HepG2 (cell line): ENCODE results near the gene SLC44A5. TPM values are rescaled to one million over a fixed set of nuclear protein-coding genes. Genes with fewer than 3 reads are reported as not detected.

Experiments
- ATAC-seq: fragments of 200-7000 bp; cut with Tn5 transposase; 3 replicates; pipeline ENCODE4 v1.9.1; 2020; ENCODE audit warnings: mild to moderate bottlenecking, moderate library complexity
- BruUV-seq: library from RNA; stranded (reverse); fragments of 400-500 nt; replicated peaks from 2 replicates; lab custom pipeline; 2021; lab: Mats Ljungman, UMichigan
- CTCF ChIA-PET: fragments of 300-600 bp; formaldehyde crosslinking; extraction: SDS; loops from one replicate; lab custom pipeline; 2021; ENCODE audit warnings: low total read pairs, inconsistent platforms, low intra/inter-chr PET ratio; lab: Yijun Ruan, JAX
- POLR2A ChIA-PET: fragments of 350-600 bp; sonication (Branson Sonifier 250); formaldehyde crosslinking; loops from one replicate; lab custom pipeline; 2020; ENCODE audit warnings: antibody characterized with exemption, inconsistent platforms; lab: Yijun Ruan, JAX
- DNase-seq: peaks from one replicate; pipeline ENCODE4 v3.0.0-alpha.2; 2015; ENCODE audit warnings: low spot score
- FAIRE-seq: peaks from 3 replicates; lab custom pipeline; 2011; peaks lifted over from hg19 to GRCh38; lab: Jason Lieb, UNC
- H2AFZ ChIP-seq: one replicate; pipeline ENCODE4 v1.6.1; 2011; ENCODE audit warnings: low read length, inconsistent platforms
- H3K27ac ChIP-seq: fragments of 300-600 bp; 3 replicates; pipeline ENCODE4 v1.8.0; 2011; ENCODE audit warnings: mixed run types, mild to moderate bottlenecking, mixed read lengths, low read length, inconsistent platforms; ENCODE audit not compliant: insufficient read depth; ENCODE audit errors: extremely low read length
- H3K27me3 ChIP-seq, 2 experiments: fragments of 200-600 bp in 1 of 2; 2 replicates in 1 of 2; 3 replicates in 1 of 2; pipeline versions ENCODE4 v1.6.0 to v1.8.0; 2011; ENCODE audit warnings: low read length in 2 of 2, mild to moderate bottlenecking in 2 of 2, moderate library complexity in 2 of 2, inconsistent platforms in 1 of 2; ENCODE audit not compliant: insufficient read depth in 2 of 2, control insufficient read depth in 1 of 2
- H3K36me3 ChIP-seq, 2 experiments: fragments of 200-600 bp in 1 of 2; replicated peaks in 1 of 2; 2 replicates in 1 of 2; 3 replicates in 1 of 2; pipeline versions ENCODE4 v1.5.1 to v1.8.0; 2011; ENCODE audit warnings: low read length in 2 of 2, inconsistent platforms in 1 of 2; ENCODE audit not compliant: insufficient read depth in 2 of 2, control insufficient read depth in 1 of 2
- H3K4me1 ChIP-seq: 2 replicates; pipeline ENCODE4 v1.5.1; 2012; ENCODE audit warnings: low read length, inconsistent platforms; ENCODE audit not compliant: insufficient read depth
- H3K4me2 ChIP-seq: 2 replicates; pipeline ENCODE4 v1.6.0; 2011; ENCODE audit warnings: low read depth, low read length, inconsistent platforms
- H3K4me3 ChIP-seq, 3 experiments: fragments of 200-600 bp in 1 of 3; sonication (generic), shearing (Covaris generic) in 1 of 3; replicated peaks in 1 of 3; 2 replicates each; pipeline ENCODE4 v1.5.1; 2011 to 2016; ENCODE audit warnings: low read length in 3 of 3, inconsistent platforms in 2 of 3, low read depth in 2 of 3, mild to moderate bottlenecking in 2 of 3, control low read depth in 1 of 3, mixed read lengths in 1 of 3; ENCODE audit not compliant: insufficient read depth in 1 of 3
- H3K79me2 ChIP-seq: one replicate; pipeline ENCODE4 v1.6.1; 2011; ENCODE audit warnings: low read length, inconsistent platforms; ENCODE audit not compliant: insufficient read depth
- H3K9ac ChIP-seq: 2 replicates; pipeline ENCODE4 v1.6.0; 2011; ENCODE audit warnings: mild to moderate bottlenecking, low read depth, low read length, inconsistent platforms; ENCODE audit not compliant: insufficient read depth
- H3K9me3 ChIP-seq: 2 replicates; pipeline ENCODE4 v1.5.1; 2012; ENCODE audit warnings: mild to moderate bottlenecking, low read length
- H4K20me1 ChIP-seq: 2 replicates; pipeline ENCODE4 v1.6.0; 2011; ENCODE audit warnings: inconsistent platforms, mild to moderate bottlenecking, low read length, moderate library complexity; ENCODE audit not compliant: insufficient read depth
- CCAR2 ChIP-seq: fragments of 200-400 bp; formaldehyde crosslinking; optimal IDR thresholded peaks from 2 replicates; pipeline ENCODE3; 2018; ENCODE audit warnings: low read depth, mild to moderate bottlenecking, low read length, moderate library complexity
- ETV5 ChIP-seq: IDR thresholded peaks from 2 replicates; pipeline ENCODE4 v1.6.1; 2018; ENCODE audit warnings: missing biosample characterization, missing genetic modification reagents, inconsistent platforms, borderline replicate concordance
- FOXO1 ChIP-seq: sonication (generic); formaldehyde crosslinking; IDR thresholded peaks from 2 replicates; pipeline ENCODE4 v1.4.0; 2020; ENCODE audit warnings: missing genetic modification reagents
- FOXP1 ChIP-seq, 2 experiments: fragments of 450-650 bp in 1 of 2; IDR thresholded peaks; 2 replicates each; pipeline ENCODE4 v1.6.1; 2017 to 2018; ENCODE audit warnings: antibody characterized with exemption in 1 of 2
- NFE2L2 ChIP-seq: fragments of 150-350 bp; IDR thresholded peaks from 2 replicates; pipeline ENCODE4 v1.6.1; 2014; ENCODE audit warnings: low read length
- NR2C2 ChIP-seq: sonication (generic); formaldehyde crosslinking; IDR thresholded peaks from 2 replicates; pipeline ENCODE4 v1.4.0; 2020; ENCODE audit warnings: missing genetic modification reagents, mild to moderate bottlenecking, moderate library complexity, borderline replicate concordance
- RAD21 ChIP-seq: fragments of 450-650 bp; formaldehyde crosslinking; IDR thresholded peaks from 2 replicates; pipeline ENCODE4 v1.5.0; 2020; ENCODE audit warnings: mild to moderate bottlenecking
- RFX5 ChIP-seq: IDR thresholded peaks from 2 replicates; pipeline ENCODE4 v1.6.1; 2011; ENCODE audit warnings: low read depth, low read length, improper control_type of control experiment
- SCMH1 ChIP-seq: sonication (generic); formaldehyde crosslinking; IDR thresholded peaks from 2 replicates; pipeline ENCODE4 v1.9.0; 2021; ENCODE audit warnings: missing genetic modification reagents, mild to moderate bottlenecking, borderline replicate concordance
- SIX4 ChIP-seq: sonication (generic); formaldehyde crosslinking; IDR thresholded peaks from 2 replicates; pipeline ENCODE4 v1.4.0; 2020; ENCODE audit warnings: missing genetic modification reagents
- SMAD9 ChIP-seq: sonication (generic); formaldehyde crosslinking; IDR thresholded peaks from 2 replicates; pipeline ENCODE4 v1.5.1; 2020; ENCODE audit warnings: mild to moderate bottlenecking, missing genetic modification reagents
- ZNF383 ChIP-seq: sonication (generic); formaldehyde crosslinking; IDR thresholded peaks from 2 replicates; pipeline ENCODE4 v1.4.0; 2020; ENCODE audit warnings: missing genetic modification reagents, mild to moderate bottlenecking, borderline replicate concordance
- ZNF432 ChIP-seq: sonication (generic); formaldehyde crosslinking; IDR thresholded peaks from 2 replicates; pipeline ENCODE4 v1.5.0; 2020; ENCODE audit warnings: missing genetic modification reagents, mild to moderate bottlenecking, borderline replicate concordance
- ZNF441 ChIP-seq: sonication (generic); formaldehyde crosslinking; IDR thresholded peaks from 2 replicates; pipeline ENCODE4 v1.7.0; 2021; ENCODE audit warnings: missing genetic modification reagents, borderline replicate concordance
- ZNF446 ChIP-seq: sonication (generic); formaldehyde crosslinking; IDR thresholded peaks from 2 replicates; pipeline ENCODE4 v1.5.0; 2020; ENCODE audit warnings: mild to moderate bottlenecking, missing genetic modification reagents
- in situ Hi-C: cut with HindIII; loops from 2 replicates; pipeline ENCODE4 v1.10.0; 2017; ENCODE audit warnings: low pct_unique_long_range_greater_than_20kb; ENCODE audit not compliant: extremely low pct_ligation_motif_present
- intact Hi-C: fragments of 100-400 bp; cut with micrococcal nuclease; formaldehyde crosslinking; loops from one replicate; pipeline ENCODE4 v1.10.0; 2022; ENCODE audit not compliant: unreplicated experiment
- polyA plus RNA-seq, 8 experiments: library from polyadenylated mRNA; depleted of rRNA in 3 of 8; stranded (reverse) in 7 of 8; unstranded in 1 of 8; fragments of >200 nt; fragmentation: Illumina TruSeq in 4 of 8; extraction: Trizol in 4 of 8; gene quantifications; 2 replicates each; pipeline versions ENCODE4 v1.2.1 to v1.2.3, GENCODE V29; 2011 to 2016; ENCODE audit warnings: low read depth in 4 of 8, missing spikeins in 1 of 8, mixed read lengths in 1 of 8; ENCODE audit not compliant: insufficient read depth in 1 of 8
- total RNA-seq, 5 experiments: library from RNA; depleted of rRNA; stranded (reverse); fragments of >200 nt; fragmentation: Illumina TruSeq; extraction: Trizol; gene quantifications; 2 replicates each; pipeline ENCODE4 v1.2.3, GENCODE V29; 2016; ENCODE audit warnings: low read depth in 1 of 5
- TF ChIP-seq, protein P1 (sequence below): sonication (generic); formaldehyde crosslinking; IDR thresholded peaks from 2 replicates; pipeline ENCODE4 v1.4.0; 2020; ENCODE audit warnings: missing genetic modification reagents
- TF ChIP-seq, protein P2 (sequence below): IDR thresholded peaks from 2 replicates; pipeline ENCODE4 v1.6.1; 2016; ENCODE audit warnings: missing compliant biosample characterization, missing genetic modification reagents, borderline replicate concordance

SLC44A5 gene
- total and polyA plus RNA-seq, 2 of the 13 experiments (the other 11 are each of a cell fraction or from before 2014, with no cell fraction given), result 8.0 to 16.0 TPM

DNA sequence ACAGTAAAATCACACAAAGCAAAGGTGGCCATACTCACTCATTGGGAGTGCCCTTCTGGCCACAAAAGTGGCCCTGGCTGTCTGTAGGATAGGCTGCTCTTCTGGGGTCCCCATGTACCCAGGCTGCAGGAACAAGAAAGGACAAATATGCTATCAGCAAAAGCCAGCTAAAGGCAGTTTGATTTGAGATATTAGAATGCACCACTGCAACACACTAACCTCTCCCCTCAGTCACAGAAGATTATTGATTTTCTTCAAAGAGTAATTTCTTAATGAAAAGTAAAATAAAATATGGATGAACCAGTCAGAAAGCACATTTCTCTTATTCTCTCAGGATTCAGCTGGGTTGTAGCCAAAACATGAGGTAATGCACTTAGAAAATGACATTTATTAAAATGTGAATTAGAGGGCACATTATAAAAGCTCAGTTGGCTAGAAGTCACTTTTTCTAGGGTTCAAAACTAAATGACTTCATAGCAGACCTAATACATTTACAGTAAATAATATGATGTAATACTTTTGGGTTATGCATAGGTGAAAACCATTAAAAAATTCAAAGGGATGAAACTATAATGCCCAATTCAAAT is 335.9 kb downstream of the SLC44A5 start:
- H3K4me1 ChIP-seq, result no peaks in the 10 kb centered on the region
- TF ChIP-seq ZNF432 (CRISPR knock-in tag) (no peak), RFX5 (no peak), SIX4 (no peak), NFE2L2 (no peak), ZNF383 (CRISPR knock-in tag) (no peak), RAD21 (no peak), ZNF441 (CRISPR knock-in tag) (no peak), FOXO1 (no peak), SMAD9 (CRISPR knock-in tag) (no peak), ZNF446 (CRISPR knock-in tag) (no peak), NR2C2 (CRISPR knock-in tag) (no peak), FOXP1 (IDR thresholded peaks at IDR 0.05) (no peak), FOXP1 (CRISPR knock-in tag; IDR thresholded peaks at IDR 0.05) (no peak), SCMH1 (CRISPR knock-in tag) (no peak), CCAR2 (no peak), ETV5 (CRISPR knock-in tag) (no peak)
- TF ChIP-seq, protein P1, sequence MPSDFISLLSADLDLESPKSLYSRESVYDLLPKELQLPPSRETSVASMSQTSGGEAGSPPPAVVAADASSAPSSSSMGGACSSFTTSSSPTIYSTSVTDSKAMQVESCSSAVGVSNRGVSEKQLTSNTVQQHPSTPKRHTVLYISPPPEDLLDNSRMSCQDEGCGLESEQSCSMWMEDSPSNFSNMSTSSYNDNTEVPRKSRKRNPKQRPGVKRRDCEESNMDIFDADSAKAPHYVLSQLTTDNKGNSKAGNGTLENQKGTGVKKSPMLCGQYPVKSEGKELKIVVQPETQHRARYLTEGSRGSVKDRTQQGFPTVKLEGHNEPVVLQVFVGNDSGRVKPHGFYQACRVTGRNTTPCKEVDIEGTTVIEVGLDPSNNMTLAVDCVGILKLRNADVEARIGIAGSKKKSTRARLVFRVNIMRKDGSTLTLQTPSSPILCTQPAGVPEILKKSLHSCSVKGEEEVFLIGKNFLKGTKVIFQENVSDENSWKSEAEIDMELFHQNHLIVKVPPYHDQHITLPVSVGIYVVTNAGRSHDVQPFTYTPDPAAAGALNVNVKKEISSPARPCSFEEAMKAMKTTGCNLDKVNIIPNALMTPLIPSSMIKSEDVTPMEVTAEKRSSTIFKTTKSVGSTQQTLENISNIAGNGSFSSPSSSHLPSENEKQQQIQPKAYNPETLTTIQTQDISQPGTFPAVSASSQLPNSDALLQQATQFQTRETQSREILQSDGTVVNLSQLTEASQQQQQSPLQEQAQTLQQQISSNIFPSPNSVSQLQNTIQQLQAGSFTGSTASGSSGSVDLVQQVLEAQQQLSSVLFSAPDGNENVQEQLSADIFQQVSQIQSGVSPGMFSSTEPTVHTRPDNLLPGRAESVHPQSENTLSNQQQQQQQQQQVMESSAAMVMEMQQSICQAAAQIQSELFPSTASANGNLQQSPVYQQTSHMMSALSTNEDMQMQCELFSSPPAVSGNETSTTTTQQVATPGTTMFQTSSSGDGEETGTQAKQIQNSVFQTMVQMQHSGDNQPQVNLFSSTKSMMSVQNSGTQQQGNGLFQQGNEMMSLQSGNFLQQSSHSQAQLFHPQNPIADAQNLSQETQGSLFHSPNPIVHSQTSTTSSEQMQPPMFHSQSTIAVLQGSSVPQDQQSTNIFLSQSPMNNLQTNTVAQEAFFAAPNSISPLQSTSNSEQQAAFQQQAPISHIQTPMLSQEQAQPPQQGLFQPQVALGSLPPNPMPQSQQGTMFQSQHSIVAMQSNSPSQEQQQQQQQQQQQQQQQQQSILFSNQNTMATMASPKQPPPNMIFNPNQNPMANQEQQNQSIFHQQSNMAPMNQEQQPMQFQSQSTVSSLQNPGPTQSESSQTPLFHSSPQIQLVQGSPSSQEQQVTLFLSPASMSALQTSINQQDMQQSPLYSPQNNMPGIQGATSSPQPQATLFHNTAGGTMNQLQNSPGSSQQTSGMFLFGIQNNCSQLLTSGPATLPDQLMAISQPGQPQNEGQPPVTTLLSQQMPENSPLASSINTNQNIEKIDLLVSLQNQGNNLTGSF, result no peak
- TF ChIP-seq, protein P2, sequence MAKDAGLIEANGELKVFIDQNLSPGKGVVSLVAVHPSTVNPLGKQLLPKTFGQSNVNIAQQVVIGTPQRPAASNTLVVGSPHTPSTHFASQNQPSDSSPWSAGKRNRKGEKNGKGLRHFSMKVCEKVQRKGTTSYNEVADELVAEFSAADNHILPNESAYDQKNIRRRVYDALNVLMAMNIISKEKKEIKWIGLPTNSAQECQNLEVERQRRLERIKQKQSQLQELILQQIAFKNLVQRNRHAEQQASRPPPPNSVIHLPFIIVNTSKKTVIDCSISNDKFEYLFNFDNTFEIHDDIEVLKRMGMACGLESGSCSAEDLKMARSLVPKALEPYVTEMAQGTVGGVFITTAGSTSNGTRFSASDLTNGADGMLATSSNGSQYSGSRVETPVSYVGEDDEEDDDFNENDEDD (CRISPR knock-in tag), result no peak
- TF ChIP-seq, all 625 proteins: peak for 0
- Histone ChIP-seq H3K79me2 (no peaks in the 10 kb centered on the region), H3K27ac (no peak overlapping the region), H3K9me3 (no peaks in the 10 kb centered on the region), H3K9ac (no peak overlapping the region), H4K20me1 (no peaks in the 10 kb centered on the region), H3K36me3 (no peaks in the 10 kb centered on the region), H3K4me3 (no peak overlapping the region), H3K27me3 (no peaks in the 10 kb centered on the region), H3K4me2 (no peak overlapping the region), H2AFZ (no peak overlapping the region)
- intact Hi-C loops, result no loop called here
- FAIRE-seq (no peak), DNase-seq (no peak), ATAC-seq (no peak)
- POLR2A ChIA-PET, result no interaction called here
- CTCF ChIA-PET, result no interaction called here
- in situ Hi-C loops, result no loop called here
- BruUV-seq, result no TSS peak
